HS-27A (cell line): ENCODE data around the gene SMYD3.
"Not testable (repeated sequence)": the region's sequence is repeated elsewhere in the genome, so short reads cannot be mapped to it uniquely, and the experiment has no call there.

Experiments used
- DNase-seq: peaks from one replicate; pipeline ENCODE4 v3.0.0-alpha.2; 2012; ENCODE audit warnings: low read depth, missing footprints

Gene SMYD3

GRCh38 chr1:246416261-246416660 lies 90.8 kb downstream of the SMYD3 start:
- DNase-seq = no peak

GRCh38 chr1:246415028-246415427 lies 92.1 kb downstream of the SMYD3 start:
- DNase-seq = no peak

- DNase-seq = no peak
These were observed 93.6 kb downstream of the SMYD3 start for GRCh38 chr1:246413430-246413829.

GRCh38 chr1:246404078-246404477 lies 103.0 kb downstream of the SMYD3 start:
- no peak for DNase-seq

GRCh38 chr1:246398126-246398813 lies 108.8 kb downstream of the SMYD3 start:
- no peak for DNase-seq

- no peak for DNase-seq
These were observed 110.0 kb downstream of the SMYD3 start for GRCh38 chr1:246397046-246397445.

GRCh38 chr1:246396322-246396721 lies 110.8 kb downstream of the SMYD3 start:
- DNase-seq = no peak

- no peak for DNase-seq
These were observed 113.0 kb downstream of the SMYD3 start for GRCh38 chr1:246394121-246394520.

GRCh38 chr1:246390855-246391254 lies 116.2 kb downstream of the SMYD3 start:
- DNase-seq = no peak

- DNase-seq = no peak
These were observed 122.5 kb downstream of the SMYD3 start for GRCh38 chr1:246384616-246385015.

- DNase-seq = no peak
These were observed 123.3 kb downstream of the SMYD3 start for GRCh38 chr1:246383791-246384190.

- no peak for DNase-seq
These were observed 123.9 kb downstream of the SMYD3 start for GRCh38 chr1:246383239-246383589.

- DNase-seq = no peak
These were observed 124.4 kb downstream of the SMYD3 start for GRCh38 chr1:246382589-246383238.

GRCh38 chr1:246381452-246381851 lies 125.6 kb downstream of the SMYD3 start:
- DNase-seq = no peak

- DNase-seq = no peak
These were observed 129.4 kb downstream of the SMYD3 start for GRCh38 chr1:246377625-246378153.

GRCh38 chr1:246373828-246374569 lies 133.1 kb downstream of the SMYD3 start:
- DNase-seq = no peak

GRCh38 chr1:246372559-246372958 lies 134.5 kb downstream of the SMYD3 start:
- no peak for DNase-seq

- DNase-seq = no peak
These were observed 140.0 kb downstream of the SMYD3 start for GRCh38 chr1:246367041-246367440.

GRCh38 chr1:246365708-246366107 lies 141.4 kb downstream of the SMYD3 start:
- DNase-seq = no peak

GRCh38 chr1:246364415-246364941 lies 142.6 kb downstream of the SMYD3 start:
- DNase-seq = no peak

- not testable (repeated sequence) for DNase-seq
These were observed 150.0 kb downstream of the SMYD3 start for GRCh38 chr1:246357014-246357598.
